HG03095 (cell line): Measurements from ENCODE around the gene GRM4.

Experiments used
- ATAC-seq: cut with Tn5 transposase; IDR thresholded peaks from one replicate; pipeline ENCODE4 v1.9.1; 2021; ENCODE audit warnings: moderate library complexity; ENCODE audit not compliant: unreplicated experiment

Gene GRM4

DNA sequence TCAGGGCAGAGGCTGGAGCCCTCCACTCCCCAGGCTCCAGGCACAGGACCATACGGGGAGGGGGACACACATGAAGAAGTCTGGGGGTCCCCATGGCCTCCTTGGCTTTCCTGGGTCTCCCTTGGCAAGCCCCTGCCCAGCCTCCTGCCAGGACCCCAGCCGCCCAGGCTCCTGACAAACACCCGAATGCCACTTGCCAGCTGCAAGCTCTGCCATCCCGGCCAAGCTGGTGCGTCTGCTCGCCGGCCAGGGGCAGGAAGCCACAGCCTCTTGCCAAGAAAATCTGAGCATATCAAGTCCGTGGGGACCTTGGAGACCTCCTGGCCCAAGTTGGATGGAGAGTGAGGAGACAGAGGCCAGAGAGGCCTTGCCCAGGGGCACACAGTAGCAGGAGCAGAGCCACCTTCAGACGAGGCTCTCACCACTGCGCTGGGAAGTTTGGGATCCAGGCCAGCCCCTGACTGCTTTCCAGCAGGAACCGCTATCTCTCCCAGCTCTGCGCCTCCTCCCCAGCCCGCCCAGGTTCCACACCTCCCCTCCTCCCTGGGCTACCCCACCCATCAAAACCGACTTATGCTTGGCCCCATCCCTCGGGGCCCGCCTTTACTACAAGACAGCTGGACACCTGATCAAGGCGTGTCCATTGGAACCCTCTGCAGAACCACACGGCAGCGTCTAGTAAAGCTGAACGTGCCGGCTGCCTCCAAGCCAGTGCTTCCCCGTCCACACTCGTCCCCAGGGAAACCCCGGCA lies 80.2 kb downstream of the GRM4 start:
- no peak for ATAC-seq

DNA sequence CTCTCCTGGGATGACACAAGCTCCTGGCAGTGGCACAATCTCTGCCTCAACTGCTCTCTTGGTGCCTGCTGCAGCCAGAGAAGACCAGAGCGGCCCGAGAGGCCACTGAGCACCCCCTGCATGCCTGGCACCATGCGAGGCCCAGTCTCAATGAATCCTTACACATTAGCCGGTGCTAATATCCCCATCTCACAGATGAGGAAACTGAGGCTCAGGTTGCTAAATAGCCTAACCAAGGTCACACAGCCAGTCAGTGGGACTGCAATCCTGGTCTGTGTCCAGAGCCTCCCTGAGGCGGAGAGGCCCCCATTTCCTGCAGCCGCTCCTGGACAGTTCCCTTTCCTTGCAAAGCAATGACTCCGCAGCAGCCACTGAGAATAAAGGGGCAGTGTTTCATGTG lies 81.2 kb downstream of the GRM4 start:
- ATAC-seq, result no peak

DNA sequence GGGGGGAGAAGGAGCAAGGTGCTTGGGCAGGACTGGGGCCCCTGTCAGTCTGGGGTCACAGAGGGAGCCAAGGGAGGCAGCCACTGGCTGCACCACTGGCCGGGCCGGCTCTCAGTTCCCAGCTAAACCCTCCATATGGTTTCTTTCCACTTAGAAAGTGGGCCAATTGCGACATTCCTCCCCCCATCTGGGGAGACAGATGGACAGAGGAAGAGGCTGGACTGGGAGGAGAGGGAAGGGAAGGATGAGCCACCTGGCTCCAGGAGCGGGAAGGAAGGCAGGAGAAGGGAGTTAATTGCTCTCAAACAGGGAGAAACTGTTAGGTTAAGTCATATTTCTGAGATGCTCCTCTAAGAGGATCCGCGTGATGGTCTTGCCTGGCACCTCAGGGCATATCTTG lies 82.2 kb downstream of the GRM4 start:
- no peak for ATAC-seq

DNA sequence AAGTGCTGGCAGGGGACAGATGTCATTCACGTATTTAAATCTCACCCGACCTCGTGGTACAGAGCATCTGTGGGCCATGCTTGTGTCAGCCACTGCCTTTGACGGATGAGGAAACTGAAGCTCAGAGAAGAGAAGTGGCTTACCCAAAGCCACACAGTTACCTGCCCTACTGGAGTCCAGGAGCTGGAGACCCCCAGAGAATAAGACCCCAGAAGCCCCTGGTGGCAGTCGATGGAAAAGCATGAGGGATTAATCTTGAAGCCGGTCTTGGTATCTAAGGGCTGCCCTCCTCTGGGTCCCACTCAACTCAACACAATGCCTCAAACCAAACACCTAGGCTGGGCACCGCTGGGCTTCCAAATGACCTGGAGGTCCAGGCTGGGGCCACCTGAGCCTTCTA lies 83.1 kb downstream of the GRM4 start:
- no peak for ATAC-seq

DNA sequence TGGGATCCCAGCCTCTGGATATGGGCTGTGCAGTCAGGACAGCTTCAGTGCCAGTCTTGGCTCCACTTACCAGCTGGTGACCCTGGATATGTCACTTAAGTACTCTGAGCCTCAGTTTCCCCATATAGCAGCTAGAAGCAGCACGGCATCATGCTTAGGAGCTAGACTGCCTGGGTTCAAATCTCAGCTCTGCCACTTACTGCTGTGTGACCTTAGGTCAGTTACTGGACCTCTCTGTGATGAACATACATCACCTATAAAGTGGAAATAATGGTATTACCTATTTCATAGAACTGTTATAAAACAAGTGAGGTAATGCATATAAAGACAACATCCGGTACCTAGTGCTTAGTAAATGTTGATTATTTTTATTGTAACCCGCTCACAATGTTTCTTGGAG lies 83.7 kb downstream of the GRM4 start:
- ATAC-seq, result no peak

DNA sequence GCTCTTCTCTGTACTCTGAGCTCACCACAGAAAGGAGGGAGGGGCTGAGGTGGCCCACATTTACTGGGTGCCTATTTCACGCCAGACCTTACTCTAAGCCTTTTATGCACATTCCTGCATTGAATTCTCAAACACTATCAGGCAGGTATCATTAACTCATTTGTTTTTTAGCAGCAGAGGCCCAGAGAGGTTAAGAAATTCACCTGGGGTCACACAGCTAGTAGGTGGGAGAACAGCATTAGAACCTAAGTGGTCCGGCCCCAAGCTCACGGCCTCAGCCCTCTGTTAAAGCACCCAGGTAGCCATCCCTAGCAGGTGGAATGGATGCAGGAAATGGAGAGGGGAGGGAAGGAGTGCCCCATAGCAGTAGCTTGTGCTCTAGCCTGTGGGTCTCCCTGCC lies 84.5 kb downstream of the GRM4 start:
- ATAC-seq, result no peak

DNA sequence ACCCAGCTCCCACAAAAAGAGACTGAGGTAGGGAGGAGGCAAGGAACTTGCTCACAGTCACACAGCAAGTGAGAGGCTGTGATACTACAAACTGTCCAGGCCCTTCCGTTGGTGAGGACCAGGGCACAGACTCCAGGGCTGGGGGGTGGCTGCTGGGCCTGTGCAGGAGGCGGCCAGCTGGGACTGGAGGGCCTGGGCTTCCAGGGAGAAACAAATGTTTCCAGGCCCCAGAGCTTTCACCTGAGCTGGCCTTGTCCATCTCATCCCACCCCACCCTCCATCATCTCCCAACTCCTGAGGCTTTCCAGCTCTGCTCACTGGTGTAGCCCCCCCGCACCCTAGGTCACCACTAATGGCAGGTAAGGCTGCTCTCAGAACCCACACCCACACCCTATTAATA lies 86.0 kb downstream of the GRM4 start:
- ATAC-seq, result no peak

DNA sequence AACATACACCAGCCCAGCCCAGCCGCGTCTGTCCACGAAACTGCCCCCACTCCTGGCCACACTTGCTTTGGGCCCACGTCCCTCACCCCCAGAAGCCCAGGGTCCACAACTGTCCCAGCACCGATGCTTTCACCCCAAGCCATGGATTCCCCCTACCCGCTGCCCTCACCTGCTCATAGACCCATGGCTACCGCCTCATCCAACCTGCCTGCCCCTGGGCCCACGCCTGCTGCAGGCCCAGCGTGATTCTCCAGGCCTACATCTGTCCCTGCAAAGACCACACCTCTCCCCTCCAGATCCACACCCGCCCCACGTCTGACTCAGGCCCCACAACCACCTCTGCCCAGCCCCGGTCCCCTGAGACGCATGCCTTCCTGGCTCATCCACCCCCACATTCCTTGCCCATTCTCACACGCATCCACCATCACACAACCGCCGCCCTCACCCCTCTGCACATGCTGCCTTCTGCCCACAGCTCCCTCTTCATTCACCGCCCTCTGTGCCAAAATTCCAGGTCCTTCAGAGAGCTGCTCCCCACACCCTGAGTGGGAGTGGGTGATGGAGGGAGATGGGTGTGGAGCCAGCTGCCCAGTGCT lies 86.7 kb downstream of the GRM4 start:
- ATAC-seq, result no peak

DNA sequence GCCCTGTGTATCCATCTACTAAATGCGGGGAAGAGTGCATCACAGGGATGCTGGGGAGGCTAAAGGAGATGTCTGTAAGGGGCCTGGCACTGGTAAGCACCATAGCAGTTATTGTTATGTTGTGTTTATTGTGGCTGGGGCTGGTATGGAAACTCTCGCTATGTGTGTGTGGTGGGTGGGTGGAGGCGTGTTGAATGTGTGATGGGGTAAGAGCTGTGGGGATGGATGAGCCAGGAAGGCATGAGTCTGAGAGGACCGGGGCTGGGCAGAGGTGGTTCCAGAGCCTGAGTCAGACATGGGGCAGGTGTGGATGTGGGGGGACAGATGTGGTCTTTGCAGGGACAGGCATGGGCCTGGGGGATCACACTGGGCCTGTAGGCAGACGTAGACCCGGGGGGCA lies 88.1 kb downstream of the GRM4 start:
- ATAC-seq, result no peak

DNA sequence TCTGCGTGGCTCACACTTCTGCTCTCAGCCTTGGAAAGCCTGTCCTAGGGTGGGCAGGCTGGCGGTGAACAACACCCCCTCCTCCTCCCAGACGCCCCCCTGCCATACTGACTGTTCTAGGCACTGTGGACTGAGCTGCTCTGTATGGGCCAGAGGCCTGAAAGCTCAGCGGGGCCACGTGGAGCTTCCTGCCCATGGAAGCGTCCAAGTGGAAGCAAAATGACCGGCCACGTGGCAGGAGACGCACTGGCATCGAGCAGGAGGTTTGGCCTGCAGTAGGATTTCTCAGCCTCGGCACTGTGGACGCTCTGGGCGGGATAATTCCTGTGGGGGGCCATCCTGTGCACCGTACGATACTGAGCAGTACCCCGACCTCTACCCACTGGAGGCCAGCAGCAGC lies 88.7 kb downstream of the GRM4 start:
- no peak for ATAC-seq

DNA sequence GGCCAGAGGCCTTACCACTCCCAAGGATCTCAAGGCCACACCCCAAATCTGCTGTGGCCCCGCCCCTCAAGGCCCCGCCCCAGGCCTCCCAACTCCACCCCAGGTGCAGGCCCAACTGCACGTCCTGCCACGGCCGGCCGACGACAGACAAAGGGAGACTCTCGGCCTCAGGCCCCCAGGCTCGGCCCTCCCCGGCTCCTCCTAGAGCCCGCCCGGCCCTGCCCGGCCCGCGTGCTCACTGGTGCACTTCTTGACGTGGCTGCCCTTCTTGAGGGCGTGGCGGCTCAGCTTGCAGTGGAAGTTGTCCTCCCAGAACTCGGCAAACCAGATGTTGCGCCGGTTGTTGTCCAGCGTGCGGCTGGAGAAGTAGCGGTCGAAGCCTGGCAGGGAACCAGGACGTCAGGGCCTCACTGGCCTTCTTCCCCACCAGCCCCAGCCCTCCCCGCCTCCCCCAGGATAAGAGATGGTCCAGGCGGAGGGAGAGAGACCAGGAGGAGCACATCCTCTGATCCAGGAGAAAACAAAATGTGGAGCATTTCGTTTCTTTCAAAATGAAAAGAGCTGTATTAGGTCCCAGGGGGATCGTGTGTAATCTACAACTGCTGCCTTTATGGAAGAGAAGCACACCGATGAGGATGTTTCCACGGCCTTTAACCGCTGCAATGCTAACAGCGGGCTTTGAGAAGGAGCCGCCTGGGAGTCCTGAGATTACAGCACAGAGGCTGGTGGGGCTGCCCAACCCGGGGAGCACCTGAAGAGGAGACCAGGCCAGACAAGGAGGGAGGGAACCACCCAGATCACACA lies 89.4 kb downstream of the GRM4 start:
- ATAC-seq, result no peak

DNA sequence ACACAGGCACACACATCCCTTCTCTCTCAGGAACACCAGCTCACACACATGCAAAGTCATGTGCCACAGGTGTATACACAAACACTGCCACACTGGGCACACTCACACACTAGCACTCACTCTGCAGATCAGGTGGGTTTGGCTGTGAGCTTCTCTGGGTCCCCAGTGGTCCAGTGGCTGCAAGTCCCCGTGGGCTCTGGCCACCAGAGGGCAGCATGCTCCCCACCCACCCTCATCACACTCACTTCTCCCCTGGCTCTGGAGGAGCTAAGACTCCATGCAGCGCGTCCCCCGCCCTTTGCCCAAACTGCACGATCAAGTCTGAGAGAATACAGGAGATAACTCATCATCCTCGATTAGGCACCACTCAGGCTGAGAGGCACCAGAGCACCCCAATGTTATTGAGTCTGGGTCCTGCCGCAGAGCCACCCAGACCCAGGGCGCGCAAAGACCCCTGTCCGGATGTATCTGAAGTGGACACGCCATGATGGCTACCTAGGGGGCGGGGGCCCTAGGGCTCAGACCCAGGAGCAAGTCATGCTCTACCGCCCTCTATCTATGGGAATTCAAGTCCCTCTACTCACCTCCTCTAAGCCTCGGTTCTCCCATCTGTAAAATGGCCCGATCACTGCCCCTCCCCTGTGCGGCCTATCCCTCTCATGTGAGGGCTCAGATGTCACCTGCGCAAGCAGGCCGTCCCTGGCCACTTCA lies 90.5 kb downstream of the GRM4 start:
- ATAC-seq, result no peak

DNA sequence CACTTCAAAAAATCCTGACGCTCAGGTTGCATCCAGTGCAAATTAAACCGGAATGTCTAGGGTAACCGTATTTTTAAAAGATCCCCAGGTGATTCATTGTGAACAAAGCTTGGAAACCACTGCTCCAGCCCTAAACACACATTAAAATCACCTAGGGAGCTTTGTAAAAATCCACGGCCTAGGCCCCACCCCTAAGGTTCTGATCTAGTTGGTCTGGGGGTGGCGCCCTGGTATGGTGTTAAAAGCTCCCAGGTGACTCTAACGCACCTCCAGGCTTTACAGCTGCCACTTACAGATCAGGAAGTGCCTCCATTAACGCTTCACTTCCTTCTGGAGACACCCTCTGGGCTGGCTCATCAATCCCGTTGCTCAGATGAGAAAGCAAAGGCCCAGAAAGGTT lies 92.2 kb downstream of the GRM4 start:
- no peak for ATAC-seq

DNA sequence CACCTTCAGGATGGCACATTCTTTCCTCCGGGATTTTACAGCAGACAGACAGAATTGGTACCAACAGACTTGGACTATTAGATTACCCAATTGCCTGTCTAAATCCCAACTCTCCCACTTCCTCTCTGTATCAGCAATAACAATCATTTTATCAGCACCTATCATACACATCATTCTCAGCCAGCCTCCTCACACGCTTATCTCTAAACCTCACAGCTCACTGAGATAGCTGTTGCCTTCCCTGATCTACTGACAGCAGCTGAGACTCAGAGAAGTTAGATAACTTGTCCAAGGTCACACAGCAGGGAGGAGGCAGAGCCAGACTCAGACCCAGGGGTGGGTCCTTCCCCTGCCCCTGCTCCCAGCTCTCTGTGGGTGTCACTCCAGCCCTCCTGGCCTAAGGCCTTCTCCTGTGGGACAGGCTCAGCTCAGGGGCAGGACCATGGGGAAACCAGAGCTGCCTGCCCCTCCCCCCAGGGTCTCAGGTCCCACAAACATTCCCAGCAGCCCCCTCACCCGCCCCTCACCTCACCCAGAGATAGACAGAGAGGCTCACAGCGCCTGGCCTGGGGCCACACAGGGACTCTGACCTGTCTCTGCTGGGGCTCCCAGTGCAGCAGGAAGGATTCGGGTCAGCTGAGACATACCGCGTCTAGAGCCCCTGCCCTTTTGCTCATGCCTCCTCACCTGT lies 92.8 kb downstream of the GRM4 start:
- ATAC-seq, result no peak

DNA sequence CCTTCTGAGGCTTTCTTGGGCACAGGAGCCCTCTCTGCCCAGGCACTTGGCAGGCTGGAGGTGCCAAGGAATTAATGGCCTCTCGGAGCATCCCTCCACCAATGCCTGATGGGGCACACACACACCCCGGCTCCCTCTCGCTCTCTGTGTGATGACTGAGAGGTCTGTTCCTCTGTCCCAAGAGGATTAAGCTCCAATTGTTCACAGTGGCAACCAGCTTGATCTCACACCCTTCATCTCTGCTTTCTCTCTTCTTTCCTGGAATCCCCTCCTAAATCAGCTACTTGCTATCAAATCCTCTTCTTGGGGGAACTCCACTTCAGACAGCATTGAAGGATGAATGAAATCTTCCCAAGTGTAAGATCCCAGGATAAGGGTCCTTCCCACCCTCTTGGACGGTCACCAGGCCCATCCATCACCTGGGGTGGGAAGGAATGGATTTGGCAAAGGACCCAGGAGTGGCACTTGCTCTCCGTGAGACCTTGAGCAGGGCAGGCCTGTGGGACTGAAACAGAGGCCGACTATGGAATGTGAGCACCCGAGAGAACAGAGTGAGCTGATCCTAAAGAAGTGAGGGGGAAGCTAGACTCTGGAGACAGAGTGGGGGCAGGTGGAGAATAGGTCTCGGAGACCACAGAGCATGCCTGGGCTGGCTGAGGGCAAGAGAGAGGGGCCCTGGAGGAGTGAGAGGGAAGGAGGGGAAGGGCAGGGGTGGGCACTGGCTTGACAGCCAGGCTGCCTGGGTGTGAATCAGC lies 93.6 kb downstream of the GRM4 start:
- ATAC-seq, result no peak

DNA sequence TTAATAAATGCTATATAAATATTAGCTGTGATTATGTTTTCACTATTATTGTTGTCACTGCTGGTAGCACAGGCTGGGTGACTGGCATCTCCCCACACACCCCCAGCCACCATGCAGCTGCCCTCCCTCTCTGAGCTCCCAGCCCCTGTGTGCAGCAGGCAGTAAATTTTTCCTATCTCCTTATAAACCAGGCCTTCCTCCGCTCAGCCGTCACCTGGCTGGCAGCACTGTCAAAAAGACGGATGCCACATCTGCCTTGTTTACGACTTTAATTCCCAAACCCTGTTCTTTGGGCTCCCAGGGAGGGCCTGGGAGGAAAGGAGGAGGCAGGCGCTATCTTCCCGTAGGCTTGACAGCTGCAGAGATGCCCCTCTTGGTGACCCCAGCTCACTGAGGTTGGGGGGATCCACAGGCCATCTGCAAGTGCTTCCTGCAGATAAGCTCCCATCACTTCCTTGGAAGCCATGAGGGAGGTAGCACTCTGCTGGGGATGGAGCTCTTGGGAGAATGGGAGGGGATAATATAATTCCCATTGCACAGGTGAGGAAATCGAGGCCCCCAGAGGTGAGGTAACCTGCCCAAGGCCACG lies 94.5 kb downstream of the GRM4 start:
- no peak for ATAC-seq

DNA sequence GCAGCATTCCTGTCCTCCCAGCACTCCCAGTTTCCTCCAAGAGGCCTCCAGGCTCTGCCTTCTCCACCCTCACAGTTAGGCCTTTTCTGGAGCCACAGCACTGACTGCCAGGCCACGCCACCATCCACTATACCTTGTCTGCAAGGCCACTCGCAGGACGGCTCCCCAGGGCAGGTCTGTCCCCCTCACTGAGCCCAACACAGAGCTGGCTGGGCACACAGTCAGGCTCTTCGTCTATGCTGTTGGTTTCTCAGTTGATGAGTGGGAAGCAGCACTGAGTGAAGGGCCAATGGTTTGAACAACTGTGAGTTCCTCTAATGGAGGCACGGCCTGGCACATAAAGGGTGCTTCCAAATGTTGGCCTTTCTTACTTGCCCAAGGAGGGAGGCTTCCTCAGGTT lies 95.2 kb downstream of the GRM4 start:
- no peak for ATAC-seq

DNA sequence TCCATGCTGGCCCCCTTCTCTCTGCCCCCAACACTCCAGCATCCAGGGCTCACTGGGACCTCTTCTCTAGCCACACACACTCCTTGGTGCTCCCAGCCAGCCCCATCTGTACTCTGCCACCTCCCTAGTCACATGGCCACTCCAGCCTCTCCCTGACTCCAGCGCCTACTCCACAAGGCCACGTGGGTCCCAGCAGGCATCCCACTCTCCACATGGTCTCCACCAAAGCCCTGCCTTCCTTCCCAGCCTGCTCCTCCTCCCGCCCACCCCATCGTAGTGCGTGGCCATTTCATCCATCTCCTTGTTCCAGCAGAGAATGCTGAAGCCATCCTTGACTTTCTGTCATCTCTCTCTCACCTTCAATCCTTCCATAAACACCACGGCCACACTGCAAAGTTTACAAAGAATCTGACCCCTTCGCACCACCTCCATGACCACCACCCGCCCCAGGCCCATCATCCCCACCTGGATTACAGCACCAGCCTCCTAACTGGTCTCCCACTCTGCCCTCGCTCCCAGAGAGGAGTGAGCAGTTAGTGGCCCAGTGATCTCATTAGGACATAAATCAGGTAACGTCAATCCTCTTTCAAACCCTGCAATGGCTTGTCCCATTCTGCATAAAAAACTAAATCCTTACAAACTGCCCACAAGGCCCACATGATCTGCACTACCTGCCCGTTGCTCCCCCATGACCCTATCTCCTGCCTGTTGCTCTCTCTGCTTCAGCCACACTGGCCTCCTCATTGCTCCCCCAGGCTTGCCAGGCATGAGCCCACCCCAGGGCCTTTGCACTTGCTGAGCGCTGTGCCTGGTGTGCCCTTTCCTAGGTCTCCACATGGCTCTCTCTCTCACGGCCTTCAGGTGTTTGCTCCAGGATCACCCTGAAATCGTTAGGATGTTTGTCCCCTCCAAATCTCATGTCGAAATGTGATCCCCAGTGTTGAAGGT lies 96.2 kb downstream of the GRM4 start:
- ATAC-seq, result no peak
